Activated CD4-positive, alpha-beta T cell treated with anti-CD3 and anti-CD28 coated beads, Interleukin-2, amount 10 ng/mL, durations not matched to agents 7 days and 5 days (primary cell): ENCODE data around the gene ROBO2. TPM values are rescaled to one million over a fixed set of nuclear protein-coding genes. Genes with fewer than 3 reads are reported as not detected.
A peak's percentile ranks its signal among the peaks of the same experiment; 100 is the strongest.

Source experiments
- CTCF ChIA-PET: fragments of 350-600 bp; sonication (Branson Sonifier 250); formaldehyde crosslinking; loops from one replicate; lab custom pipeline; 2021; ENCODE audit warnings: antibody characterized with exemption; lab: Charles Lee
- POLR2A ChIA-PET: fragments of 350-600 bp; sonication (Branson Sonifier 250); formaldehyde crosslinking; loops from one replicate; lab custom pipeline; 2021; ENCODE audit warnings: antibody characterized with exemption; lab: Charles Lee
- DNase-seq: peaks from one replicate; pipeline ENCODE4 v3.0.0-alpha.2; 2020
- H3K27ac Mint-ChIP-seq: one replicate; pipeline ENCODE4 v1.8.0; 2021; ENCODE audit warnings: mild to moderate bottlenecking, moderate library complexity, mixed read lengths
- H3K27me3 Mint-ChIP-seq: one replicate; pipeline ENCODE4 v1.8.0; 2021; ENCODE audit warnings: mixed read lengths
- H3K36me3 Mint-ChIP-seq: one replicate; pipeline ENCODE4 v1.8.0; 2021; ENCODE audit warnings: low read depth, mixed read lengths
- H3K4me1 Mint-ChIP-seq: one replicate; pipeline ENCODE4 v1.8.0; 2021; ENCODE audit warnings: mixed read lengths
- H3K4me3 Mint-ChIP-seq: one replicate; pipeline ENCODE4 v1.8.0; 2021; ENCODE audit warnings: mild to moderate bottlenecking, moderate library complexity, mixed read lengths
- H3K9me3 Mint-ChIP-seq: one replicate; pipeline ENCODE4 v1.8.0; 2021; ENCODE audit warnings: mixed read lengths
- total RNA-seq, 2 experiments: library from RNA; stranded (reverse); gene quantifications; one replicate each; pipeline ENCODE4 v1.2.3, GENCODE V29; 2021

Gene ROBO2
- total RNA-seq, 2 experiments from 2014 or later: not detected

- CTCF ChIA-PET: no interaction called here
- POLR2A ChIA-PET: no interaction called here
- Mint-ChIP-seq H3K9me3 (peaks cover 2% of the 10 kb centered on the region), H3K27ac (no peak overlapping the region), H3K4me3 (no peak overlapping the region), H3K4me1 (no peaks in the 10 kb centered on the region), H3K36me3 (no peaks in the 10 kb centered on the region), H3K27me3 (no peaks in the 10 kb centered on the region)
- DNase-seq: no peak
Measured at GRCh38 chr3:77244981-77245380, 205.1 kb downstream of the ROBO2 start.

- POLR2A ChIA-PET: no interaction called here
- no peak overlapping the region for H3K27ac Mint-ChIP-seq
Measured at GRCh38 chr3:77247061-77247460, 207.2 kb downstream of the ROBO2 start.

GRCh38 chr3:77247817-77248216 lies 207.9 kb downstream of the ROBO2 start:
- Mint-ChIP-seq H3K4me3 (no peak overlapping the region), H3K36me3 (no peaks in the 10 kb centered on the region), H3K27me3 (no peaks in the 10 kb centered on the region), H3K4me1 (no peaks in the 10 kb centered on the region), H3K27ac (no peak overlapping the region), H3K9me3 (no peaks in the 10 kb centered on the region)
- POLR2A ChIA-PET: no interaction called here
- DNase-seq: no peak
- CTCF ChIA-PET: no interaction called here

More at GRCh38 chr3:77247061-77247460, 207.2 kb downstream of the ROBO2 start:
- Mint-ChIP-seq H3K4me3 (no peak overlapping the region), H3K4me1 (no peaks in the 10 kb centered on the region), H3K9me3 (no peaks in the 10 kb centered on the region), H3K36me3 (no peaks in the 10 kb centered on the region), H3K27me3 (no peaks in the 10 kb centered on the region)
- DNase-seq: no peak
- CTCF ChIA-PET: no interaction called here

GRCh38 chr3:77248420-77248819 lies 208.5 kb downstream of the ROBO2 start:
- H3K9me3 Mint-ChIP-seq: no peaks in the 10 kb centered on the region
- CTCF ChIA-PET: no interaction called here
- no peaks in the 10 kb centered on the region for H3K36me3 Mint-ChIP-seq
- POLR2A ChIA-PET: no interaction called here
- no peaks in the 10 kb centered on the region for H3K4me1 Mint-ChIP-seq
- H3K27ac Mint-ChIP-seq: no peak overlapping the region
- H3K27me3 Mint-ChIP-seq: no peaks in the 10 kb centered on the region
- DNase-seq: no peak
- H3K4me3 Mint-ChIP-seq: no peak overlapping the region

- DNase-seq: no peak
- H3K36me3 Mint-ChIP-seq: no peaks in the 10 kb centered on the region
- no peaks in the 10 kb centered on the region for H3K4me1 Mint-ChIP-seq
- ChIA-PET CTCF (no interaction called here), POLR2A (no interaction called here)
- H3K9me3 Mint-ChIP-seq: no peaks in the 10 kb centered on the region
- no peaks in the 10 kb centered on the region for H3K27me3 Mint-ChIP-seq
- H3K4me3 Mint-ChIP-seq: no peak overlapping the region
- no peak overlapping the region for H3K27ac Mint-ChIP-seq
Measured at GRCh38 chr3:77251136-77251535, 211.2 kb downstream of the ROBO2 start.

GRCh38 chr3:77254967-77255831 lies 215.3 kb downstream of the ROBO2 start:
- POLR2A ChIA-PET: no interaction called here
- Mint-ChIP-seq H3K4me3 (no peak overlapping the region), H3K4me1 (no peaks in the 10 kb centered on the region), H3K27me3 (no peaks in the 10 kb centered on the region), H3K9me3 (no peaks in the 10 kb centered on the region), H3K36me3 (no peaks in the 10 kb centered on the region), H3K27ac (no peak overlapping the region)
- peak; percentile 24 for DNase-seq
- CTCF ChIA-PET: no interaction called here

- no peak overlapping the region for H3K4me3 Mint-ChIP-seq
- no peaks in the 10 kb centered on the region for H3K4me1 Mint-ChIP-seq
- CTCF ChIA-PET: no interaction called here
- no peaks in the 10 kb centered on the region for H3K36me3 Mint-ChIP-seq
- no peaks in the 10 kb centered on the region for H3K9me3 Mint-ChIP-seq
- POLR2A ChIA-PET: no interaction called here
- H3K27me3 Mint-ChIP-seq: no peaks in the 10 kb centered on the region
- no peak for DNase-seq
- H3K27ac Mint-ChIP-seq: no peak overlapping the region
Measured at GRCh38 chr3:77256584-77257503, 216.9 kb downstream of the ROBO2 start.

GRCh38 chr3:77259694-77260093 lies 219.8 kb downstream of the ROBO2 start:
- CTCF ChIA-PET: no interaction called here

GRCh38 chr3:77262361-77262760 lies 222.5 kb downstream of the ROBO2 start:
- no peak overlapping the region for H3K27ac Mint-ChIP-seq
- no peaks in the 10 kb centered on the region for H3K9me3 Mint-ChIP-seq
- DNase-seq: no peak
- H3K4me3 Mint-ChIP-seq: no peak overlapping the region
- ChIA-PET POLR2A (no interaction called here), CTCF (no interaction called here)
- no peaks in the 10 kb centered on the region for H3K4me1 Mint-ChIP-seq
- H3K27me3 Mint-ChIP-seq: no peaks in the 10 kb centered on the region
- H3K36me3 Mint-ChIP-seq: no peaks in the 10 kb centered on the region

More at GRCh38 chr3:77259694-77260093, 219.8 kb downstream of the ROBO2 start:
- H3K4me3 Mint-ChIP-seq: no peak overlapping the region
- DNase-seq: no peak
- H3K4me1 Mint-ChIP-seq: no peaks in the 10 kb centered on the region
- no peaks in the 10 kb centered on the region for H3K36me3 Mint-ChIP-seq
- no peaks in the 10 kb centered on the region for H3K9me3 Mint-ChIP-seq
- POLR2A ChIA-PET: no interaction called here
- H3K27me3 Mint-ChIP-seq: no peaks in the 10 kb centered on the region
- H3K27ac Mint-ChIP-seq: no peak overlapping the region

- H3K9me3 Mint-ChIP-seq: no peaks in the 10 kb centered on the region
- no peaks in the 10 kb centered on the region for H3K4me1 Mint-ChIP-seq
- H3K27me3 Mint-ChIP-seq: no peaks in the 10 kb centered on the region
- H3K36me3 Mint-ChIP-seq: no peaks in the 10 kb centered on the region
- H3K27ac Mint-ChIP-seq: no peak overlapping the region
- DNase-seq: no peak
- ChIA-PET CTCF (no interaction called here), POLR2A (no interaction called here)
- no peak overlapping the region for H3K4me3 Mint-ChIP-seq
Measured at GRCh38 chr3:77267589-77267988, 227.7 kb downstream of the ROBO2 start.

GRCh38 chr3:77271306-77271705 lies 231.4 kb downstream of the ROBO2 start:
- H3K4me1 Mint-ChIP-seq: no peaks in the 10 kb centered on the region
- H3K36me3 Mint-ChIP-seq: no peaks in the 10 kb centered on the region
- no peak for DNase-seq
- no peak overlapping the region for H3K27ac Mint-ChIP-seq
- CTCF ChIA-PET: no interaction called here
- POLR2A ChIA-PET: no interaction called here
- H3K9me3 Mint-ChIP-seq: no peaks in the 10 kb centered on the region
- H3K4me3 Mint-ChIP-seq: no peak overlapping the region
- H3K27me3 Mint-ChIP-seq: no peaks in the 10 kb centered on the region

GRCh38 chr3:77271711-77272110 lies 231.8 kb downstream of the ROBO2 start:
- Mint-ChIP-seq H3K36me3 (no peaks in the 10 kb centered on the region), H3K4me1 (no peaks in the 10 kb centered on the region), H3K9me3 (no peaks in the 10 kb centered on the region), H3K27me3 (no peaks in the 10 kb centered on the region), H3K27ac (no peak overlapping the region), H3K4me3 (no peak overlapping the region)
- POLR2A ChIA-PET: no interaction called here
- CTCF ChIA-PET: no interaction called here
- DNase-seq: no peak

- CTCF ChIA-PET: no interaction called here
- POLR2A ChIA-PET: no interaction called here
Measured at GRCh38 chr3:77279276-77279675, 239.4 kb downstream of the ROBO2 start.

More at GRCh38 chr3:77279276-77279675, 239.4 kb downstream of the ROBO2 start:
- no peak overlapping the region for H3K4me3 Mint-ChIP-seq
- no peaks in the 10 kb centered on the region for H3K36me3 Mint-ChIP-seq
- no peaks in the 10 kb centered on the region for H3K4me1 Mint-ChIP-seq
- no peak overlapping the region for H3K27ac Mint-ChIP-seq
- no peaks in the 10 kb centered on the region for H3K27me3 Mint-ChIP-seq
- no peak for DNase-seq
- no peaks in the 10 kb centered on the region for H3K9me3 Mint-ChIP-seq
